ENCODE measurements around the gene NUDT16L1.

DNA sequence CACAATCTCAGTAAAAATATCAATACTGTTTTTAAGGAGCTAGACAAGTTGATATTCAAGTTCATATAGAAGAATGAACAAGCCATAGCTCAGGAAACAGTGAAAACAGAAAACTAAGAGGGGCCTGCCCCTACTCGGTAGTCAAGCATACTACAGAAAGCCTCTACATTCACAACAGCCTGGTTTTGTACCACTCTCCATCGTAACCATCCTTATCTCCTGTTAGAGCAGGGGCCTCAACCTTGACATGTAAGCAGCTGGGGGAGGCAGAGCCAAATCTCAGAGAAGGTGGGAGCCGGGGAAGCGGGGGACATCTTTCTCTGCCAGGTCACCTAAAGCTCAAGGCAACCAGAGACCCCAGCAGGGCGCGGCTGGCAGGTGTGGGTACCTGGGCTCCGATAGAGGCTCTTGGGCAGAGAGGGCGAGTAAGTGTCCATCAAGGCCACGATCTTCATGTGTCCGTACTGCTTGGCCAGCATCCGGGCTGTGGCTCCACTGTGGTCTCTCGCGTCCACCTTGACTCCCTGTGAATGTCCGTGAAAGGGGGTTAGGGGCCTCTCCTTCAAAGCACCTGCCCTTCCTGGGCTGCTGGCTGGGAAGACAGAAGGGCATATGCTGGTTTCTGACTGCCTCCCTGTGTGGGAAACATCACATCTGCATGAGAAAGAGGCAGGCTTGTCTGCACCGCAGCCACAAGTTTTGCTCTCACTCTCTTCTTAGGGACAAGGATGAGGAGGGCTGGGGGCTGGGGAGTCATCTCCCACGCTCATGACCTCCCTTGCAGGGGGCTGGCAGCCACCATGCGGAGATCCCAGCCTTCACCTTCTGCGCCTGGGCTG, 20.5 kb downstream of the NUDT16L1 start:
- TF ChIP-seq, protein P1, sequence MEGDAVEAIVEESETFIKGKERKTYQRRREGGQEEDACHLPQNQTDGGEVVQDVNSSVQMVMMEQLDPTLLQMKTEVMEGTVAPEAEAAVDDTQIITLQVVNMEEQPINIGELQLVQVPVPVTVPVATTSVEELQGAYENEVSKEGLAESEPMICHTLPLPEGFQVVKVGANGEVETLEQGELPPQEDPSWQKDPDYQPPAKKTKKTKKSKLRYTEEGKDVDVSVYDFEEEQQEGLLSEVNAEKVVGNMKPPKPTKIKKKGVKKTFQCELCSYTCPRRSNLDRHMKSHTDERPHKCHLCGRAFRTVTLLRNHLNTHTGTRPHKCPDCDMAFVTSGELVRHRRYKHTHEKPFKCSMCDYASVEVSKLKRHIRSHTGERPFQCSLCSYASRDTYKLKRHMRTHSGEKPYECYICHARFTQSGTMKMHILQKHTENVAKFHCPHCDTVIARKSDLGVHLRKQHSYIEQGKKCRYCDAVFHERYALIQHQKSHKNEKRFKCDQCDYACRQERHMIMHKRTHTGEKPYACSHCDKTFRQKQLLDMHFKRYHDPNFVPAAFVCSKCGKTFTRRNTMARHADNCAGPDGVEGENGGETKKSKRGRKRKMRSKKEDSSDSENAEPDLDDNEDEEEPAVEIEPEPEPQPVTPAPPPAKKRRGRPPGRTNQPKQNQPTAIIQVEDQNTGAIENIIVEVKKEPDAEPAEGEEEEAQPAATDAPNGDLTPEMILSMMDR (IDR thresholded peaks at IDR 0.05; ENCODE audit: borderline replicate concordance, extremely low read depth, low read length, poor library complexity, severe bottlenecking) = no peak
- no peak for TF ChIP-seq EZH2 (IDR thresholded peaks at IDR 0.05; ENCODE audit: borderline replicate concordance, low read depth, low read length, severe bottlenecking)

Measured in DND-41 (cell line).